K562 (cell line): ENCODE results near the gene DIAPH1. TPM values are rescaled to one million over a fixed set of nuclear protein-coding genes. Genes with fewer than 3 reads are reported as not detected.

Experiments
- CHD1 ChIP-seq: fragments of 200-600 bp; sonication (generic); IDR thresholded peaks from one replicate; pipeline ENCODE4 v1.6.1; 2012; ENCODE audit warnings: mild to moderate bottlenecking, moderate library complexity, low read length, inconsistent platforms
- ERF ChIP-seq: fragments of 450-650 bp; formaldehyde crosslinking; IDR thresholded peaks from 2 replicates; pipeline ENCODE4 v1.4.0; 2020; ENCODE audit warnings: mild to moderate bottlenecking, mixed read lengths
- ETV5 ChIP-seq: sonication (generic); formaldehyde crosslinking; IDR thresholded peaks from 2 replicates; pipeline ENCODE4 v1.4.0; 2020; ENCODE audit warnings: low read depth, mild to moderate bottlenecking, missing genetic modification reagents
- FOXJ2 ChIP-seq: fragments of 200-800 bp; sonication (Bioruptor generic); IDR thresholded peaks from 2 replicates; pipeline ENCODE4 v1.6.1; 2016; ENCODE audit warnings: missing genetic modification characterization, missing compliant biosample characterization
- HNRNPH1 ChIP-seq: fragments of 200-400 bp; formaldehyde crosslinking; optimal IDR thresholded peaks from 2 replicates; pipeline ENCODE3; 2017; ENCODE audit warnings: low read depth, mild to moderate bottlenecking, low read length, moderate library complexity
- KDM1A ChIP-seq, 2 experiments: fragments of 450-650 bp; IDR thresholded peaks; 2 replicates each; pipeline ENCODE4 v1.6.1; 2016; ENCODE audit warnings: mild to moderate bottlenecking in 2 of 2
- NCOR1 ChIP-seq: fragments of 450-650 bp; IDR thresholded peaks from 2 replicates; pipeline ENCODE4 v1.6.1; 2016; ENCODE audit warnings: mild to moderate bottlenecking, moderate library complexity
- RCOR1 ChIP-seq, 2 experiments: IDR thresholded peaks; 2 replicates each; pipeline ENCODE4 v1.6.1; 2012; ENCODE audit warnings: low read depth in 2 of 2, low read length in 2 of 2, borderline replicate concordance in 1 of 2, improper control_type of control experiment in 1 of 2
- RUNX1 ChIP-seq: sonication (generic); IDR thresholded peaks from 2 replicates; pipeline ENCODE4 v1.6.1; 2016; ENCODE audit warnings: antibody characterized with exemption, low read depth
- SRSF1 ChIP-seq: fragments of 200-400 bp; formaldehyde crosslinking; IDR thresholded peaks from 2 replicates; pipeline ENCODE4 v1.6.1; 2017; ENCODE audit warnings: mild to moderate bottlenecking, low read depth, low read length, moderate library complexity
- ZNF146 ChIP-seq: IDR thresholded peaks from one replicate; pipeline ENCODE4 v1.6.1; 2018; ENCODE audit warnings: missing compliant biosample characterization; ENCODE audit not compliant: unreplicated experiment
- polyA plus RNA-seq, 8 experiments: library from polyadenylated mRNA; depleted of rRNA in 4 of 8; stranded (reverse) in 5 of 8; unstranded in 3 of 8; fragments of >200 nt; fragmentation: Nextera tagmentation in 2 of 8; fragmentation: Illumina TruSeq in 1 of 8; extraction: Ambion mirVana in 2 of 8; extraction: Trizol in 1 of 8; gene quantifications; 2 replicates each; pipeline versions ENCODE4 v1.2.1 to v1.2.3, GENCODE V29; 2011 to 2014; ENCODE audit warnings: inconsistent platforms in 1 of 8, missing spikeins in 1 of 8
- total RNA-seq, 7 experiments: library from RNA; depleted of rRNA in 6 of 7; stranded (reverse); fragments of >200 nt in 6 of 7; fragmentation: Illumina TruSeq in 2 of 7; extraction: Trizol in 2 of 7; gene quantifications; 2 replicates each; pipeline versions ENCODE4 v1.2.1 to v1.2.3, GENCODE V29; 2011 to 2021; ENCODE audit warnings: low replicate concordance in 1 of 7
- TF ChIP-seq, protein P1 (sequence below), 3 experiments: fragments of 200-800 bp in 1 of 3; fragments of 250-450 bp in 1 of 3; fragments of 450-650 bp in 1 of 3; sonication (Bioruptor Pico) in 1 of 3; sonication (Bioruptor generic) in 1 of 3; formaldehyde crosslinking in 1 of 3; IDR thresholded peaks; 2 replicates each; pipeline versions ENCODE4 v1.6.1 to v1.8.0; 2016 to 2022; ENCODE audit warnings: mild to moderate bottlenecking in 2 of 3, missing genetic modification characterization in 2 of 3, missing compliant biosample characterization in 1 of 3, moderate library complexity in 1 of 3
- TF ChIP-seq, protein P2 (sequence below): fragments of 450-650 bp; formaldehyde crosslinking; IDR thresholded peaks from 2 replicates; pipeline ENCODE4 v1.4.0; 2020; ENCODE audit warnings: mild to moderate bottlenecking, mixed read lengths
- TF ChIP-seq, protein P3 (sequence below): sonication (generic); formaldehyde crosslinking; IDR thresholded peaks from 2 replicates; pipeline ENCODE4 v1.8.1; 2023; ENCODE audit warnings: mild to moderate bottlenecking, missing genetic modification reagents

Gene DIAPH1
- total and polyA plus RNA-seq, 9 of the 15 experiments (the other 6 are each of a cell fraction or from before 2014, with no cell fraction given): 60.8 to 328 (median 97.8) TPM

DNA sequence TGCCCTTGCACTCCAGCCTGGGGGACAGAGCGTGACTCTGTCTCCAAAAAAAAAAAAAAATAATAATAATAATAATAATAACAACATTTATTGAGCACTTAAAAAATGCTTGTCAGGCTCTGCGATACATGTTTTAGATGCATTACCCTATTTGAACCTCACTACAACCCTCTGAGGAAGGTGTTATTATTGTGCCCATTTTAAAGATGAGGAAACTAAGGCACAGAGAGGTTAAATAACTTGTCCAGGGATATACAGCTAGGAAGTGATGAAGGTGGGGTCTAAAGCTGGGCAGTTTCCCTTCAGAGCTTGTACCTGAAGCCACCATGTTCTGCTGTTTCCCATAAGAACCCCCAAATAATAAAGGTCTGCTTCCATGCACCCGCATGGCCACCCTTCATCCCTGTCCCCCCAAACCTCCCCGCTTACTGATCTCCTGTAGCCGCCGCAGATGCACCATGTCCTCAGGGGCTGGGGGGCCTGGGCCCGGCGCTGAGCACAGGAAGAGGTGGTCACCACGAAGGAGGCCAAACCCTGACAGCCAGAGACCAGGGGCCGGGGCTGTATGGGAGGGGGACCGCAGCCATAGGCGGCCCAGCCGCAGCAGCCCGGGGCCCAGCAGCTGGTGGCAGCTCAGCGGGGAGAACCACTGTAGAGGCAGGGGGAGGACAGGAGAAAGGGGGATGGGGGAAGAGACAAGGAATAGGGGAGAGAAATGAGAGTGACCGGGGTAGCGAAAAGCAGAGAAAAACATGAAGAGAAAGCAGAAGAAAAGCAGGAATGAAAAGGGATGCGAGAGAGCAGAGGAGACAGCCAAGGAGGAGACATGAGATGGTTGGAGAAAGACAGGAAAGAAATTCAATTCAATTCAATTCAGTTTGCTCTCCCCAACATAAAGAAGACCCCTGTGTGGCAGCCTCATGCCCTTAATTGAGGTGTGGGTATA, 47.5 kb upstream of the DIAPH1 start (continued):
- TF ChIP-seq, protein P1, sequence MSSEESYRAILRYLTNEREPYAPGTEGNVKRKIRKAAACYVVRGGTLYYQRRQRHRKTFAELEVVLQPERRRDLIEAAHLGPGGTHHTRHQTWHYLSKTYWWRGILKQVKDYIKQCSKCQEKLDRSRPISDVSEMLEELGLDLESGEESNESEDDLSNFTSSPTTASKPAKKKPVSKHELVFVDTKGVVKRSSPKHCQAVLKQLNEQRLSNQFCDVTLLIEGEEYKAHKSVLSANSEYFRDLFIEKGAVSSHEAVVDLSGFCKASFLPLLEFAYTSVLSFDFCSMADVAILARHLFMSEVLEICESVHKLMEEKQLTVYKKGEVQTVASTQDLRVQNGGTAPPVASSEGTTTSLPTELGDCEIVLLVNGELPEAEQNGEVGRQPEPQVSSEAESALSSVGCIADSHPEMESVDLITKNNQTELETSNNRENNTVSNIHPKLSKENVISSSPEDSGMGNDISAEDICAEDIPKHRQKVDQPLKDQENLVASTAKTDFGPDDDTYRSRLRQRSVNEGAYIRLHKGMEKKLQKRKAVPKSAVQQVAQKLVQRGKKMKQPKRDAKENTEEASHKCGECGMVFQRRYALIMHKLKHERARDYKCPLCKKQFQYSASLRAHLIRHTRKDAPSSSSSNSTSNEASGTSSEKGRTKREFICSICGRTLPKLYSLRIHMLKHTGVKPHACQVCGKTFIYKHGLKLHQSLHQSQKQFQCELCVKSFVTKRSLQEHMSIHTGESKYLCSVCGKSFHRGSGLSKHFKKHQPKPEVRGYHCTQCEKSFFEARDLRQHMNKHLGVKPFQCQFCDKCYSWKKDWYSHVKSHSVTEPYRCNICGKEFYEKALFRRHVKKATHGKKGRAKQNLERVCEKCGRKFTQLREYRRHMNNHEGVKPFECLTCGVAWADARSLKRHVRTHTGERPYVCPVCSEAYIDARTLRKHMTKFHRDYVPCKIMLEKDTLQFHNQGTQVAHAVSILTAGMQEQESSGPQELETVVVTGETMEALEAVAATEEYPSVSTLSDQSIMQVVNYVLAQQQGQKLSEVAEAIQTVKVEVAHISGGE (CRISPR knock-in tag; IDR thresholded peaks at IDR 0.05): no peak
- TF ChIP-seq RUNX1 (no peak), NCOR1 (no peak), KDM1A (IDR thresholded peaks at IDR 0.05) (peak in 1 of 2 experiments; percentile 25; a peak in 1 of 4 replicates), ZNF146 (CRISPR knock-in tag) (peak; percentile 11), FOXJ2 (tag) (no peak), SRSF1 (no peak), RCOR1 (IDR thresholded peaks at IDR 0.05; ENCODE audit: borderline replicate concordance in 1 of 2, low read depth in 2 of 2, low read length in 2 of 2) (no peak), ETV5 (CRISPR knock-in tag) (no peak), CHD1 (no peak), ERF (no peak), HNRNPH1 (no peak)
- TF ChIP-seq, protein P2, sequence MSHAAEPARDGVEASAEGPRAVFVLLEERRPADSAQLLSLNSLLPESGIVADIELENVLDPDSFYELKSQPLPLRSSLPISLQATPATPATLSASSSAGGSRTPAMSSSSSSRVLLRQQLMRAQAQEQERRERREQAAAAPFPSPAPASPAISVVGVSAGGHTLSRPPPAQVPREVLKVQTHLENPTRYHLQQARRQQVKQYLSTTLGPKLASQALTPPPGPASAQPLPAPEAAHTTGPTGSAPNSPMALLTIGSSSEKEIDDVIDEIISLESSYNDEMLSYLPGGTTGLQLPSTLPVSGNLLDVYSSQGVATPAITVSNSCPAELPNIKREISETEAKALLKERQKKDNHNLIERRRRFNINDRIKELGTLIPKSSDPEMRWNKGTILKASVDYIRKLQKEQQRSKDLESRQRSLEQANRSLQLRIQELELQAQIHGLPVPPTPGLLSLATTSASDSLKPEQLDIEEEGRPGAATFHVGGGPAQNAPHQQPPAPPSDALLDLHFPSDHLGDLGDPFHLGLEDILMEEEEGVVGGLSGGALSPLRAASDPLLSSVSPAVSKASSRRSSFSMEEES (CRISPR knock-in tag): no peak
- TF ChIP-seq, protein P3, sequence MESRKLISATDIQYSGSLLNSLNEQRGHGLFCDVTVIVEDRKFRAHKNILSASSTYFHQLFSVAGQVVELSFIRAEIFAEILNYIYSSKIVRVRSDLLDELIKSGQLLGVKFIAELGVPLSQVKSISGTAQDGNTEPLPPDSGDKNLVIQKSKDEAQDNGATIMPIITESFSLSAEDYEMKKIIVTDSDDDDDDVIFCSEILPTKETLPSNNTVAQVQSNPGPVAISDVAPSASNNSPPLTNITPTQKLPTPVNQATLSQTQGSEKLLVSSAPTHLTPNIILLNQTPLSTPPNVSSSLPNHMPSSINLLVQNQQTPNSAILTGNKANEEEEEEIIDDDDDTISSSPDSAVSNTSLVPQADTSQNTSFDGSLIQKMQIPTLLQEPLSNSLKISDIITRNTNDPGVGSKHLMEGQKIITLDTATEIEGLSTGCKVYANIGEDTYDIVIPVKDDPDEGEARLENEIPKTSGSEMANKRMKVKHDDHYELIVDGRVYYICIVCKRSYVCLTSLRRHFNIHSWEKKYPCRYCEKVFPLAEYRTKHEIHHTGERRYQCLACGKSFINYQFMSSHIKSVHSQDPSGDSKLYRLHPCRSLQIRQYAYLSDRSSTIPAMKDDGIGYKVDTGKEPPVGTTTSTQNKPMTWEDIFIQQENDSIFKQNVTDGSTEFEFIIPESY (CRISPR knock-in tag): no peak
